Measurements from ENCODE around the gene KRT72. TPM values are rescaled to one million over a fixed set of nuclear protein-coding genes. Genes with fewer than 3 reads are reported as not detected.

Gene KRT72
- total RNA-seq, 1 experiment from 2014 or later: not detected

DNA sequence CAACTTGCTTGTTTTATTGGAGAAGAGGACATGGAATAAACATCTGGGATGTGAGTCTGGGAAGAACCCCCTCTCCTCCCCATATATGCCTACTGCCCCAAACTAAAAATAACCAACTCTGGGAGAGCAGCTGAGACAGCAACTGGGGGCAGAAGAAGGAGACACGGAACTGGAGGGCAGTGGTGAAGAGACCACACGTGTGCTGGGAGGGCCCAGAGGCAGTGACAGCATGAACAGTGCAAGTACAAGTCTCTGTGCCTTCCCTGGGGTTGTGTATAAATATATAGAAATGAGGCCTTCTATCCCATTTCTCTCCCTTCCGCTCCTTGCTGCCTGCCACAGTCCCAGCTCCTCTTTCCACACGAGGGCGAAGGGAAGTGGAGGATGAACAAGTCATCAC lies 21.1 kb upstream of the KRT72 start:
- Histone ChIP-seq H3K23ac (ENCODE audit: insufficient read length, low read depth, low read length) (no peak overlapping the region), H3K4ac (ENCODE audit: low read depth, low read length) (no peak overlapping the region), H3K27ac (ENCODE audit: insufficient read length, low read depth, low read length) (no peak overlapping the region), H3K27me3 (ENCODE audit: insufficient read depth, low read length) (no peaks in the 10 kb centered on the region), H3K18ac (ENCODE audit: insufficient read length, low read depth, low read length) (no peak overlapping the region), H2BK20ac (ENCODE audit: low read depth, low read length, poor library complexity, severe bottlenecking) (no peak overlapping the region), H3K79me2 (ENCODE audit: insufficient read depth, low read length) (no peaks in the 10 kb centered on the region), H3K9ac (ENCODE audit: extremely low read depth, insufficient read length, low read length) (no peak overlapping the region), H2AFZ (ENCODE audit: low read length) (no peak overlapping the region), H2BK5ac (ENCODE audit: insufficient read length, low read length) (no peak overlapping the region), H2AK5ac (ENCODE audit: insufficient read length, low read length) (no peak overlapping the region), H2BK12ac (ENCODE audit: insufficient read length, low read depth, low read length) (no peak overlapping the region), H4K20me1 (ENCODE audit: control insufficient read depth, insufficient read depth, insufficient read length) (no peaks in the 10 kb centered on the region), H4K5ac (ENCODE audit: insufficient read length, low read depth, low read length) (no peak overlapping the region), H4K8ac (replicated peaks; ENCODE audit: insufficient read length, low read depth, low read length) (no peak overlapping the region), H3K79me1 (ENCODE audit: insufficient read depth, low read depth, low read length, poor library complexity, severe bottlenecking) (no peaks in the 10 kb centered on the region), H3K56ac (ENCODE audit: insufficient read length, low read depth, low read length) (no peak overlapping the region), H2BK15ac (ENCODE audit: low read depth, low read length) (no peak overlapping the region), H4K91ac (ENCODE audit: insufficient read length, low read depth, low read length) (no peak overlapping the region), H3K4me1 (ENCODE audit: insufficient read depth, low read length) (no peaks in the 10 kb centered on the region), H3K9me3 (ENCODE audit: control insufficient read depth, low read depth, low read length) (no peaks in the 10 kb centered on the region), H3T11ph (ENCODE audit: low read length) (no peak overlapping the region), H3K23me2 (ENCODE audit: insufficient read length, low read depth, low read length, poor library complexity, severe bottlenecking) (no peaks in the 10 kb centered on the region), H2BK120ac (ENCODE audit: low read depth, low read length, poor library complexity, severe bottlenecking) (no peak overlapping the region), H3K4me2 (ENCODE audit: insufficient read depth, insufficient read length, low read length) (no peak overlapping the region), H3K14ac (ENCODE audit: insufficient read depth, low read length) (no peak overlapping the region)
- TF ChIP-seq, protein P1, sequence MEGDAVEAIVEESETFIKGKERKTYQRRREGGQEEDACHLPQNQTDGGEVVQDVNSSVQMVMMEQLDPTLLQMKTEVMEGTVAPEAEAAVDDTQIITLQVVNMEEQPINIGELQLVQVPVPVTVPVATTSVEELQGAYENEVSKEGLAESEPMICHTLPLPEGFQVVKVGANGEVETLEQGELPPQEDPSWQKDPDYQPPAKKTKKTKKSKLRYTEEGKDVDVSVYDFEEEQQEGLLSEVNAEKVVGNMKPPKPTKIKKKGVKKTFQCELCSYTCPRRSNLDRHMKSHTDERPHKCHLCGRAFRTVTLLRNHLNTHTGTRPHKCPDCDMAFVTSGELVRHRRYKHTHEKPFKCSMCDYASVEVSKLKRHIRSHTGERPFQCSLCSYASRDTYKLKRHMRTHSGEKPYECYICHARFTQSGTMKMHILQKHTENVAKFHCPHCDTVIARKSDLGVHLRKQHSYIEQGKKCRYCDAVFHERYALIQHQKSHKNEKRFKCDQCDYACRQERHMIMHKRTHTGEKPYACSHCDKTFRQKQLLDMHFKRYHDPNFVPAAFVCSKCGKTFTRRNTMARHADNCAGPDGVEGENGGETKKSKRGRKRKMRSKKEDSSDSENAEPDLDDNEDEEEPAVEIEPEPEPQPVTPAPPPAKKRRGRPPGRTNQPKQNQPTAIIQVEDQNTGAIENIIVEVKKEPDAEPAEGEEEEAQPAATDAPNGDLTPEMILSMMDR (conservative IDR thresholded peaks at IDR 0.05): no peak
- no CpG with 5 or more reads among the region's 5 CpGs for WGBS (ENCODE audit: extremely low coverage, insufficient read length, low lambda C conversion rate)
- no peak overlapping the region for H3K27ac Mint-ChIP-seq
- peaks cover 14 to 19% of the 10 kb centered on the region in 2 experiments for H3K4me1 Mint-ChIP-seq
- H3K27me3 Mint-ChIP-seq (ENCODE audit: low read depth): peaks cover 7% of the 10 kb centered on the region
- DNase-seq: peak; percentile 14
- no peaks in the 10 kb centered on the region for H3K9me3 Mint-ChIP-seq
- no peak overlapping the region for H3K4me3 Mint-ChIP-seq
- H3K36me3 Mint-ChIP-seq (ENCODE audit: insufficient read depth in 1 of 3, low read depth in 3 of 3): no peaks in the 10 kb centered on the region

Measured in H9 (cell line).